SHP77 (cell line): ENCODE results near the gene UBE2J2.

ENCODE experiments used
- DNase-seq, 2 experiments: peaks; one replicate each; lab custom pipeline; 2025; lab: John Stamatoyannopoulos, UW

Gene UBE2J2

GRCh38 chr1:1295154-1295923, 21.7 kb upstream of the UBE2J2 start:
- no peak for DNase-seq

DNA sequence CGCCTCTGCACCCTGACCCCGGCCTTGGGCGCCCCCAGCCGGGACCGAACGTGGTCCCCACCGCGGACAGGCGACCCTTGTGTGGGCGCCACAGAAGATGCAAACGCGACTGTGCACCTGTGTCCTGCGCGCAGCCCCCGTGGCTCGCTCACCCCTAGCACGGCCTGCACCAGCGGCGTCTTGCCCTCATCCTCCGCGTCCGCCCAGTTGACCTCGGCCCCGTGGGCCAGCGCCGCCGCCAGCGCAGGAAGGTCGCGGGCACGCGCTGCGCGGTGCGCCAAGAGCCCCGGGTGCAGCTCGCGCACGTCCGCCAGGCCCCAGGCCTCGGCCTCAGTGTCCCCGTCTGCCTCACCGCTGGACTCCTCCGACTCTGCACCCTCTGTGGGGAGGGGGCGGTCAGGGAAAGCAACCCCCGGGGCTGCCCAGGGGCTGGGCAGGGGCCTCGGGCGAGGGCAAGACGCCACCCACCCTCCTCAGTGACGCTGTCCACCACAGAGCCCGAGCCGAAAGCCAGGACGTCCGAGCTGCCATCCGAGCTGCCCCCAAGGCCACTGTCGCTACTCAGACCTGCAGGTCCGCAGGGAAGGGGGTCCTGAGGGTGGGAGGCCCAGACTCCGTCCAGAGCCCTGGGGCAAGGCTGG, 20.7 kb upstream of the UBE2J2 start:
- DNase-seq: no peak

- DNase-seq: no peak
Observed at GRCh38 chr1:1293263-1294249, 19.9 kb upstream of the UBE2J2 start.

- DNase-seq: no peak
Observed at GRCh38 chr1:1292851-1293250, 19.2 kb upstream of the UBE2J2 start.

DNA sequence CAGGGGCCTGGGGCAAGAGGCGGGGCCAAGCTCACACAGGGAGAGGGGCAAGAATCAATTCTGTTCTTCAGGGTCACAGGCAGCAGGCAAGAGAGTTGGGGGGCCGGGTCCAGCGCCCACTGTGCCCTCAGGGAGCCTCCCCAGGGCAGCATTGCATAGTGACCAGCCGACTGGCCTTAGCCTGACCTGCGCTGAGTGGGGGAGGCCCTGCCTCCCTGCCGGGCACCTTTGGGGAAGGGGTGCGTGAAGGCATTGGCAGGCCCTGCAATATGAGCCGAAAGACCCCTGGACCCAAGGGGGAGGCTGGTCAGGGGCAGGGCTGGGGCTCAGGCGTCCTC, 18.8 kb upstream of the UBE2J2 start:
- DNase-seq: no peak

- peak; percentile 72 to 86 for DNase-seq
Observed at GRCh38 chr1:1291548-1292441, 18.1 kb upstream of the UBE2J2 start.

GRCh38 chr1:1291023-1291528, 17.4 kb upstream of the UBE2J2 start:
- peak; percentile 23 to 40 for DNase-seq

DNA sequence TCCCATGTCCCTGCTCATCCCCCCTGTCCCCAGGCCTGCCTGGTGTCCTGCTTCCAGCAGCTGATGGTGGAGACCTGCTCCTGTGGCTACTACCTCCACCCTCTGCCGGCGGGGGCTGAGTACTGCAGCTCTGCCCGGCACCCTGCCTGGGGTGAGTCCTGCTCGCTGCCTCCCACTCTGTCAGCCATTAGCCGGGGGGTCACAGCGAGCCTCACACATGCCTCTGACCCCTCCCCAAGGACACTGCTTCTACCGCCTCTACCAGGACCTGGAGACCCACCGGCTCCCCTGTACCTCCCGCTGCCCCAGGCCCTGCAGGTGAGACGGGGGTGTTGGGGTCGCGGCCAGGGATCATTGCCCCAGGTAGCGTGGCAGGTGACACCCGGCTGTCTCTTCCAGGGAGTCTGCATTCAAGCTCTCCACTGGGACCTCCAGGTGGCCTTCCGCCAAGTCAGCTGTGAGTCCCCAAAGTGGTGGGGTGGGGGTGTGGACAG, 16.6 kb upstream of the UBE2J2 start:
- DNase-seq: peak in 1 of 2 experiments; percentile 45

GRCh38 chr1:1287288-1288110, 13.8 kb upstream of the UBE2J2 start:
- DNase-seq: no peak

DNA sequence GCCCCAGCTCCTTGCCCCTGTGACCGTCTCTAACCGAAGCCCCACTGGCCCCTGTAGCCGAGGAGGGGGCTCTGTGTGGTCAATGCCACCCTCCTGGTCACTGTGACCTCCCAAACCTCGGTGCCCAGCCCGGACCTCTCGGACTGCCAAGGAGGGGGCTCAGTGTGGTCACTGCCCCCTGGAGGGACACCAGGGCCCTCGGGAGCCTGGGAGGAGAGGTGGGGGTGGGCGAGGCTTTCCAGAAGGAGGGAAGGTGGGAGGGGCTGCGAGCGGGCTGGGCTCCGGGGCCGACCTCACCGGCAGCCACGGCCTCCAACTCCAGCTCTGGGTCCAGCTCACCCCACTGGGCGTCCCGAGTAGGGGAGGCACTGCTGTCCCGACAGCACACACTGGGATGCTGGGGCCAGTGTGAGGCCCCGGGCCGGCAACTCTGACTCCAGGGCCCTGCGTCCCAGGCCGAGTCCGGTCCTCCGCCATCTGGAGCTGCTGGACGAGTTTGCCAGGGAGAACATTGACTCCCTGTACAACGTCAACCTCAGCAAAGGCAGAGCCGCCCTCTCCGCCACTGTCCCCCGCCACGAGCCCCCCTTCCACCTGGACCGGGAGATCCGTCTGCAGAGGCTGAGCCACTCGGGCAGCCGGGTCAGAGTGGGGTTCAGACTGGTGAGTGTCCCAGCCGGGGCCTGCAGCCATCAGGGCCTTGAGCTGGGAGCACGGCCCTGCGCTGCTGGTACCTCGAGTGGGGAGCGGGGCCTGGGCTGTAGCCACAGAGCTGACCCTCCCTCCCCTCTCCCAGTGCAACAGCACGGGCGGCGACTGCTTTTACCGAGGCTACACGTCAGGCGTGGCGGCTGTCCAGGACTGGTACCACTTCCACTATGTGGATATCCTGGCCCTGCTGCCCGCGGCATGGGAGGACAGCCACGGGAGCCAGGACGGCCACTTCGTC, 12.9 kb upstream of the UBE2J2 start:
- DNase-seq: no peak

DNA sequence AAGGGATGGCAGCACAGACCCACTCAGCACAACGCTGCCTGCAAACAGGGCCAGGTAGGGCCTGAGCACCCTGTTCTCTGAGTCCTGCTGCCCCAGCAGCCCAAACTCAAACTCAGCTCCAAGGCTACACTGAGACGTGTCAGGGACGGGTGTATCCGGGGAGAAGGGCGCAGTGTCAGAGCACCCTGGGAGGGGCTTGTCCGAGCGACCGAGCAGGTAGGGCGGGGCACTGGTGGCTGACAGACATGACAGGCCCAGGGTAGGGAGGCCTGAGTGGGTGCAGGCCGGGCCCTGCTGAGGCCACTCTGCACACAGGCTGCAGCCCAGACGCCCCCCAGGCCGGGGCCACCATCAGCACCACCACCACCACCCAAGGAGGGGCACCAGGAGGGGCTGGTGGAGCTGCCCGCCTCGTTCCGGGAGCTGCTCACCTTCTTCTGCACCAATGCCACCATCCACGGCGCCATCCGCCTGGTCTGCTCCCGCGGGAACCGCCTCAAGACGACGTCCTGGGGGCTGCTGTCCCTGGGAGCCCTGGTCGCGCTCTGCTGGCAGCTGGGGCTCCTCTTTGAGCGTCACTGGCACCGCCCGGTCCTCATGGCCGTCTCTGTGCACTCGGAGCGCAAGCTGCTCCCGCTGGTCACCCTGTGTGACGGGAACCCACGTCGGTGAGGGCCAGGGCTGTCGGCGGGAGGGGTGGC, 12.1 kb upstream of the UBE2J2 start:
- DNase-seq: no peak

- DNase-seq: no peak
Observed at GRCh38 chr1:1285102-1285571, 11.5 kb upstream of the UBE2J2 start.

DNA sequence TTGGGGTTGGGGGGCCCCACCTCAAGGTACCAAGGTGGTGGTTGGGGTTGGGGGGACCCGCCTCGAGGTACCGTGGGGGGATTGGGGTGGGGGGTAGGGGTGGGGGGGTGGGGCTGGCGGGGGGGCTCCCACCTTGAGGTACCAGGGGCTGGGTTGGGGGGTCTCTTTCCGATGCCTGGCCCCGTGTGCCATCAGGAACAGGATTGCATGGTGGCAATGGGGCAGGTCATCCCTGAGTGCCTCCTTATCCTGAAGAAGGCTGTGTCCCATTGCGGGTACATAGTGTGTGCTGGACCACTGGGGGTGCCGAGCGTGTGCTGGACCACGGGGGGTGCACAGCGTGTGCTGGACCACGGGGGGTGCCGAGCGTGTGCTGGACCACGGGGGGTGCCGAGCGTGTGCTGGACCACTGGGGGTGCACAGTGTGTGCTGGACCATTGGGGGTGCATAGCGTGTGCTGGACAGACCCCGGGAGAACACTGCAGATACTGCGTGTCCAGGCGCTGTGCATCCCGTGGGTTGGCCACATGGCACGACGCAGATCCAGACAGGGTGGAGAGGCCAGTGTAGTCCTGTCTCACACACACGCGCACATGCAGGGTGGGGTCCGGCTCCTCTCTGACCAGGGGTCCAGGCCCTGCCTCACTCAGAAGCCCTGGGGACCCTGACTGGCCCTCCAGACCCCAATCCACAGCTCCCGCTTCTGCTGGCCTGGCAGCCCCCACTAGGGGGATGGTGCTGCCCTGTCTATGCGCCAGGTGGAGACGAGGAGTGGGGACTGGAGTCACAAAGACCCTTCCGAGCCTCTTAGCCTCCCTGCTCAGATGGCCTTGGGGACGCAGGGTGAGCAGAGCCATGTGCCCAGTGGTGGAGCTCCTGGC, 10.8 kb upstream of the UBE2J2 start:
- no peak for DNase-seq

- peak in 1 of 2 experiments; percentile 45 for DNase-seq
Observed at GRCh38 chr1:1283821-1284220, 10.2 kb upstream of the UBE2J2 start.

DNA sequence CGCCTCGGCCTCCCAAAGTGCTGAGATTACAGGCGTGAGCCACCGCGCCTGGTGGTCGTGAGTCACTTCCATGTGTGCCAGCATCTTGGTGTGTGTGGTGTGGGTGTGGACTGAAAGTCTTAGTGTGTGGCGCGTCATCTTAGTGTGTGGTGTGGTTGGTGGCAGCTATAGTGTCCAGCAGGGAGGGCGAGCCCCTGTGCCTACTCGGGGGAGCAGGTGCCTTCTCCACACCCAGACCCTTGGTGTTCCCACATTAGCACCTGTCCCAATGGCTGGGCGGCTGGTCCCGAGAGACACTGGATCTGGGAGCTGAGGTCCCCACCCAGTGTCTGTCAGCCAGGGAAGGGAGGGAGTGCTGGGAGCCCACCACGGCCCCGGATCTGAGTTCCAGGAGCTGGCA, 9.3 kb upstream of the UBE2J2 start:
- DNase-seq: no peak

DNA sequence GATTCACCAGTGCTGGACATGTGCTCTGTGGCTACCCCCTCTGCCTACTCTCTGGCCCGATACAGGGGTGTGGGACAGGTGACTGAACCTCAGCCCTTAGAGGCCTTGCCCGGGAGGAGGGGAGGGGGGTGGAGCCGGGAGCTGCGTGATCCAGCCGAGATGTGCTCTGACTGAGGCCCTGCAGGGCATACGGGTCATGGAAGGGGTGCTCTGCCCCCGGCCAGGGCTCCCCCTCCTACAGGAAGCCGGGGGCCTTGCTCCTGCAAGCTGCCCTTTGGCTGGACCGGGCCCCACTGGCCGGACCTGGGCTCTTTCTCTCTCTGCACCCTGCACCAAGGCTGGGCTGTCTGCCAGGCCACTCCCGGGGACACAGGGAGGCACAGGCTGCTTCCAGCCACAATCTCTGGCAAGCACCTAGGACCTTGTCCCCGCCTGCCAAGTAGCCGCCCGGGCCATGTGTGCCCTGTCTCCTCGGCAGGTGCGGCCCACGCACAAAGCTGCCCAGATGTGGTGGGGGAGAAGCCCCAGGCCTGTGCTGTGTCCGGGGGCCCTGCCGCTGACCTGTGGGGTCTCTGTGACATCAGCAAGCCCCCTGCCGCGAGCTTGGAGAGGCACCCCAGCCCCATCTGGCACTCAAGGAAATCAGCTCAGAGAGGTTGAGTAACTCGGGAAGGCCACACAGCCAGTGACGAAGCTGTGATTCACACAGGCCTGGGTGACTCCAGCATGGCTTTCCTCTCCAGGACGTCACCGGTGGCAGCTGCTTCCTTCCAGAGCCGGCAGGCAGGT, 8.1 kb upstream of the UBE2J2 start:
- DNase-seq: peak; percentile 46 to 73
